ENCODE measurements around the gene SUPT4H1.

Gene SUPT4H1

GRCh38 chr17:58327363-58328194, 24.4 kb downstream of the SUPT4H1 start:
- no peak for TF ChIP-seq FOXP2 (optimal IDR thresholded peaks at IDR 0.05; ENCODE audit: control extremely low read depth, extremely low read length, insufficient read depth)
- Histone ChIP-seq H3K36me3 (ENCODE audit: insufficient read depth, low read length) (no peaks in the 10 kb centered on the region), H3K9ac (ENCODE audit: insufficient read length) (no peak overlapping the region), H3K27ac (no peak overlapping the region), H3K9me3 (ENCODE audit: low read depth, low read length) (no peaks in the 10 kb centered on the region), H3K4me3 (no peak overlapping the region)
- DNase-seq (ENCODE audit: low read depth, low spot score), result no peak

GRCh38 chr17:58326609-58327362, 25.2 kb downstream of the SUPT4H1 start:
- H3K9me3 ChIP-seq (ENCODE audit: low read depth, low read length), result no peaks in the 10 kb centered on the region
- H3K9ac ChIP-seq (ENCODE audit: insufficient read length), result no peak overlapping the region
- H3K36me3 ChIP-seq (ENCODE audit: insufficient read depth, low read length), result no peaks in the 10 kb centered on the region
- no peak overlapping the region for H3K27ac ChIP-seq
- TF ChIP-seq FOXP2 (optimal IDR thresholded peaks at IDR 0.05; ENCODE audit: control extremely low read depth, extremely low read length, insufficient read depth), result no peak
- no peak for TF ChIP-seq EZH2 (IDR thresholded peaks at IDR 0.05)
- TF ChIP-seq POLR2AphosphoS5 (IDR thresholded peaks at IDR 0.05; ENCODE audit: borderline replicate concordance, low read depth, low read length), result no peak
- DNase-seq (ENCODE audit: low read depth, low spot score), result no peak
- H3K4me3 ChIP-seq, result no peak overlapping the region

GRCh38 chr17:58325976-58326468, 26.0 kb downstream of the SUPT4H1 start:
- TF ChIP-seq POLR2AphosphoS5 (IDR thresholded peaks at IDR 0.05; ENCODE audit: borderline replicate concordance, low read depth, low read length) (no peak), EZH2 (IDR thresholded peaks at IDR 0.05) (no peak), FOXP2 (optimal IDR thresholded peaks at IDR 0.05; ENCODE audit: control extremely low read depth, extremely low read length, insufficient read depth) (no peak)
- H3K9ac ChIP-seq (ENCODE audit: insufficient read length), result no peak overlapping the region
- H3K27ac ChIP-seq, result no peak overlapping the region
- no peaks in the 10 kb centered on the region for H3K36me3 ChIP-seq (ENCODE audit: insufficient read depth, low read length)
- H3K9me3 ChIP-seq (ENCODE audit: low read depth, low read length), result no peaks in the 10 kb centered on the region
- no peak overlapping the region for H3K4me3 ChIP-seq
- no peak for DNase-seq (ENCODE audit: low read depth, low spot score)

GRCh38 chr17:58325289-58325726, 26.7 kb downstream of the SUPT4H1 start:
- Histone ChIP-seq H3K27ac (no peak overlapping the region), H3K9ac (ENCODE audit: insufficient read length) (no peak overlapping the region), H3K9me3 (ENCODE audit: low read depth, low read length) (no peaks in the 10 kb centered on the region), H3K4me3 (no peak overlapping the region), H3K36me3 (ENCODE audit: insufficient read depth, low read length) (no peaks in the 10 kb centered on the region)
- DNase-seq (ENCODE audit: low read depth, low spot score), result no peak
- TF ChIP-seq POLR2AphosphoS5 (IDR thresholded peaks at IDR 0.05; ENCODE audit: borderline replicate concordance, low read depth, low read length), result no peak
- no peak for TF ChIP-seq EZH2 (IDR thresholded peaks at IDR 0.05)
- TF ChIP-seq FOXP2 (optimal IDR thresholded peaks at IDR 0.05; ENCODE audit: control extremely low read depth, extremely low read length, insufficient read depth), result no peak

GRCh38 chr17:58324409-58325288, 27.4 kb downstream of the SUPT4H1 start:
- no peak for DNase-seq (ENCODE audit: low read depth, low spot score)
- no peak overlapping the region for H3K4me3 ChIP-seq
- no peak for TF ChIP-seq POLR2AphosphoS5 (IDR thresholded peaks at IDR 0.05; ENCODE audit: borderline replicate concordance, low read depth, low read length)

GRCh38 chr17:58324056-58324408, 28.0 kb downstream of the SUPT4H1 start:
- H3K4me3 ChIP-seq, result no peak overlapping the region
- no peak overlapping the region for H3K9ac ChIP-seq (ENCODE audit: insufficient read length)
- DNase-seq (ENCODE audit: low read depth, low spot score), result no peak
- H3K36me3 ChIP-seq (ENCODE audit: insufficient read depth, low read length), result no peaks in the 10 kb centered on the region
- H3K9me3 ChIP-seq (ENCODE audit: low read depth, low read length), result no peaks in the 10 kb centered on the region
- H3K27ac ChIP-seq, result no peak overlapping the region
- TF ChIP-seq FOXP2 (optimal IDR thresholded peaks at IDR 0.05; ENCODE audit: control extremely low read depth, extremely low read length, insufficient read depth) (no peak), POLR2AphosphoS5 (IDR thresholded peaks at IDR 0.05; ENCODE audit: borderline replicate concordance, low read depth, low read length) (no peak), EZH2 (IDR thresholded peaks at IDR 0.05) (no peak)

More at GRCh38 chr17:58324409-58325288, 27.4 kb downstream of the SUPT4H1 start:
- H3K9me3 ChIP-seq (ENCODE audit: low read depth, low read length), result no peaks in the 10 kb centered on the region
- H3K36me3 ChIP-seq (ENCODE audit: insufficient read depth, low read length), result no peaks in the 10 kb centered on the region
- H3K9ac ChIP-seq (ENCODE audit: insufficient read length), result no peak overlapping the region
- no peak overlapping the region for H3K27ac ChIP-seq

GRCh38 chr17:58323366-58324055, 28.5 kb downstream of the SUPT4H1 start:
- TF ChIP-seq POLR2AphosphoS5 (IDR thresholded peaks at IDR 0.05; ENCODE audit: borderline replicate concordance, low read depth, low read length) (no peak), EZH2 (IDR thresholded peaks at IDR 0.05) (no peak), FOXP2 (optimal IDR thresholded peaks at IDR 0.05; ENCODE audit: control extremely low read depth, extremely low read length, insufficient read depth) (no peak)
- Histone ChIP-seq H3K27ac (no peak overlapping the region), H3K36me3 (ENCODE audit: insufficient read depth, low read length) (no peaks in the 10 kb centered on the region), H3K9me3 (ENCODE audit: low read depth, low read length) (no peaks in the 10 kb centered on the region), H3K4me3 (no peak overlapping the region), H3K9ac (ENCODE audit: insufficient read length) (no peak overlapping the region)
- no peak for DNase-seq (ENCODE audit: low read depth, low spot score)
